Fibroblast of lung (primary cell): ENCODE measurements around the gene IQGAP2. TPM values are rescaled to one million over a fixed set of nuclear protein-coding genes. Genes with fewer than 3 reads are reported as not detected.

Experiments
- DNase-seq, 2 donors: peaks; one replicate each; pipeline versions ENCODE4 v3.0.0 to v3.0.0-alpha.2; 2010; ENCODE audit warnings: low read depth in 2 of 2
- H2AFZ ChIP-seq: 2 replicates; pipeline ENCODE4 v1.5.1; 2012; ENCODE audit warnings: low read length, control low read depth, inconsistent platforms
- H3K27ac ChIP-seq: 2 replicates; pipeline ENCODE4 v1.5.1; 2011; ENCODE audit warnings: low read length, control low read depth; ENCODE audit not compliant: insufficient read depth
- H3K27me3 ChIP-seq: 2 replicates; pipeline ENCODE4 v1.5.1; 2011; ENCODE audit warnings: mild to moderate bottlenecking, low read length; ENCODE audit not compliant: control insufficient read depth, insufficient read depth
- H3K36me3 ChIP-seq: 2 replicates; pipeline ENCODE4 v1.5.1; 2011; ENCODE audit warnings: low read length; ENCODE audit not compliant: control insufficient read depth, insufficient read depth
- H3K4me1 ChIP-seq: 2 replicates; pipeline ENCODE4 v1.5.1; 2011; ENCODE audit warnings: low read length; ENCODE audit not compliant: control insufficient read depth, insufficient read depth; ENCODE audit errors: extremely low read depth
- H3K4me2 ChIP-seq: 2 replicates; pipeline ENCODE4 v1.5.1; 2011; ENCODE audit warnings: low read length, control low read depth; ENCODE audit not compliant: insufficient read depth; ENCODE audit errors: extremely low read depth
- H3K4me3 ChIP-seq, 4 experiments: fragments of 200-600 bp in 1 of 4; sonication (generic) in 1 of 4; replicated peaks in 1 of 4; 2 replicates each; pipeline ENCODE4 v1.5.1; 2011 to 2016; ENCODE audit warnings: low read length in 4 of 4, low read depth in 3 of 4, mild to moderate bottlenecking in 3 of 4, control low read depth in 2 of 4, inconsistent platforms in 1 of 4, mixed read lengths in 1 of 4; ENCODE audit not compliant: insufficient read depth in 1 of 4; ENCODE audit errors: control extremely low read depth in 1 of 4
- H3K79me2 ChIP-seq: 2 replicates; pipeline ENCODE4 v1.5.1; 2012; ENCODE audit warnings: mild to moderate bottlenecking, low read length, inconsistent platforms; ENCODE audit not compliant: control insufficient read depth, insufficient read depth
- H3K9ac ChIP-seq: 2 replicates; pipeline ENCODE4 v1.5.1; 2011; ENCODE audit warnings: mild to moderate bottlenecking, low read length, control low read depth; ENCODE audit not compliant: insufficient read depth
- H3K9me3 ChIP-seq: 2 replicates; pipeline ENCODE4 v1.5.1; 2012; ENCODE audit warnings: low read depth, low read length; ENCODE audit not compliant: control insufficient read depth, insufficient read depth
- H4K20me1 ChIP-seq: 2 replicates; pipeline ENCODE4 v1.5.1; 2011; ENCODE audit warnings: low read length; ENCODE audit not compliant: control insufficient read depth, insufficient read depth; ENCODE audit errors: extremely low read depth
- EZH2 ChIP-seq: IDR thresholded peaks from 2 replicates; pipeline ENCODE4 v1.5.1; 2012; ENCODE audit warnings: low read length, control low read depth, mild to moderate bottlenecking; ENCODE audit errors: missing control alignments
- polyA plus RNA-seq, 2 donors: library from polyadenylated mRNA; depleted of rRNA in 1 of 2; stranded (reverse) in 1 of 2; unstranded in 1 of 2; fragments of >200 nt; gene quantifications; 2 replicates each; pipeline ENCODE4 v1.2.1, GENCODE V29; 2011 to 2012; ENCODE audit warnings: missing spikeins in 1 of 2
- total RNA-seq: library from RNA; depleted of rRNA; stranded (reverse); fragments of >200 nt; gene quantifications from 2 replicates; pipeline ENCODE4 v1.2.1, GENCODE V29; 2014
- TF ChIP-seq, protein P1 (sequence below), 2 donors: IDR thresholded peaks in 1 of 2; conservative IDR thresholded peaks in 1 of 2; 1 replicate in 1 of 2; 2 replicates in 1 of 2; pipeline ENCODE4 v1.5.1; 2011 to 2012; ENCODE audit warnings: low read length in 2 of 2, control low read depth in 1 of 2, inconsistent platforms in 1 of 2, low read depth in 1 of 2, mild to moderate bottlenecking in 1 of 2

Gene IQGAP2
- total and polyA plus RNA-seq, 2 donors (not counting 1 experiment from before 2014, with no cell fraction given) = 5.1 to 7.9 TPM

DNA sequence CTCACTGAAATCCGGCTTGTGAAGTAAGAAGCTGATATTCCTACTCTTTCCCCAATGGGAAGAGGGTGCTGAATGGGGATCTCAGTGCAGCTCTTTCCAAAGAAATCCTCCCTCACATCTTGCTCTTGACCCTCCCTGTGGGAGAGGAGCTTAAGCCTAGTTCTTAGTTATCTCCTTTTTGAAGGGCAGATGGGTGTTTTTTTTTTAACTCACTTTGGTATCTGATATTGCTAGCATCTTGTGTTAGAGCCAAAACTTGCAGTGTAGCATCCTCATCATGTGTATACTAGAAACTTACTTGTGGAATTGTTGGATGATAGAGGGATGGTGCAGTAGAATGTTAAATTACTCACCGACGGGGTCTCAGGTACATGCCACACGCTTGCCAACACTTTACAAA, 129.9 kb downstream of the IQGAP2 start:
- no peak for DNase-seq
- TF ChIP-seq, protein P1, sequence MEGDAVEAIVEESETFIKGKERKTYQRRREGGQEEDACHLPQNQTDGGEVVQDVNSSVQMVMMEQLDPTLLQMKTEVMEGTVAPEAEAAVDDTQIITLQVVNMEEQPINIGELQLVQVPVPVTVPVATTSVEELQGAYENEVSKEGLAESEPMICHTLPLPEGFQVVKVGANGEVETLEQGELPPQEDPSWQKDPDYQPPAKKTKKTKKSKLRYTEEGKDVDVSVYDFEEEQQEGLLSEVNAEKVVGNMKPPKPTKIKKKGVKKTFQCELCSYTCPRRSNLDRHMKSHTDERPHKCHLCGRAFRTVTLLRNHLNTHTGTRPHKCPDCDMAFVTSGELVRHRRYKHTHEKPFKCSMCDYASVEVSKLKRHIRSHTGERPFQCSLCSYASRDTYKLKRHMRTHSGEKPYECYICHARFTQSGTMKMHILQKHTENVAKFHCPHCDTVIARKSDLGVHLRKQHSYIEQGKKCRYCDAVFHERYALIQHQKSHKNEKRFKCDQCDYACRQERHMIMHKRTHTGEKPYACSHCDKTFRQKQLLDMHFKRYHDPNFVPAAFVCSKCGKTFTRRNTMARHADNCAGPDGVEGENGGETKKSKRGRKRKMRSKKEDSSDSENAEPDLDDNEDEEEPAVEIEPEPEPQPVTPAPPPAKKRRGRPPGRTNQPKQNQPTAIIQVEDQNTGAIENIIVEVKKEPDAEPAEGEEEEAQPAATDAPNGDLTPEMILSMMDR (conservative IDR thresholded peaks at IDR 0.05 in 1 of 2, IDR thresholded peaks at IDR 0.05 in 1 of 2; ENCODE audit: low read depth in 1 of 2, low read length in 2 of 2) = no peak
- no peak for TF ChIP-seq EZH2
- no peaks in the 10 kb centered on the region for H3K79me2 ChIP-seq
- H3K27ac ChIP-seq = no peak overlapping the region
- H3K4me1 ChIP-seq = no peaks in the 10 kb centered on the region
- no peaks in the 10 kb centered on the region for H3K36me3 ChIP-seq
- H2AFZ ChIP-seq = no peak overlapping the region
- H3K9me3 ChIP-seq = no peaks in the 10 kb centered on the region
- H3K4me3 ChIP-seq = no peak overlapping the region
- H3K4me2 ChIP-seq = no peak overlapping the region
- no peaks in the 10 kb centered on the region for H3K27me3 ChIP-seq
- H3K9ac ChIP-seq = no peak overlapping the region
- no peaks in the 10 kb centered on the region for H4K20me1 ChIP-seq

DNA sequence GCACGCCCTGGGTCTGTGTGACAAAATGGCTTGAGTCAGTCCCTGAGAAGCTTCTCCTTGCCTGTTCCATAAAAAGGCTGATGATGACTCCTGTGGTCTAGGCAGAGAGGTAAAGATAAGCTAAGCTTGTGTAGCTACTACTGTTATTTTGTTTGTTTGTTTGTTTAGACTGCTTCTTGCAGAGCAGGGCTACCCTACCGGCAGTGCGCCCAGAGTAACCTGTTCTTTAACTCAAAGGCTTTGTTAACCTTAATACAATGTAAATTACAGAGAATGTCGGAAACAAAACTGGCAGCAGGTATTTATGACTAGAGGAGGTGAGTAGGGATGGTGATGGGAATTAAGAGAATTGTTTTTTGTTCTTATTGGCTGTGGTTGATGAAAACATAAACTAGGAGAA, 132.5 kb downstream of the IQGAP2 start:
- Histone ChIP-seq H3K4me2 (no peak overlapping the region), H3K4me1 (no peaks in the 10 kb centered on the region), H3K36me3 (no peaks in the 10 kb centered on the region), H3K9me3 (no peaks in the 10 kb centered on the region), H3K4me3 (no peak overlapping the region), H3K27me3 (no peaks in the 10 kb centered on the region), H2AFZ (no peak overlapping the region), H4K20me1 (no peaks in the 10 kb centered on the region), H3K79me2 (no peaks in the 10 kb centered on the region), H3K27ac (no peak overlapping the region), H3K9ac (no peak overlapping the region)
- TF ChIP-seq, protein P1 (conservative IDR thresholded peaks at IDR 0.05 in 1 of 2, IDR thresholded peaks at IDR 0.05 in 1 of 2; ENCODE audit: low read depth in 1 of 2, low read length in 2 of 2) = no peak
- TF ChIP-seq EZH2 = no peak
- no peak for DNase-seq

DNA sequence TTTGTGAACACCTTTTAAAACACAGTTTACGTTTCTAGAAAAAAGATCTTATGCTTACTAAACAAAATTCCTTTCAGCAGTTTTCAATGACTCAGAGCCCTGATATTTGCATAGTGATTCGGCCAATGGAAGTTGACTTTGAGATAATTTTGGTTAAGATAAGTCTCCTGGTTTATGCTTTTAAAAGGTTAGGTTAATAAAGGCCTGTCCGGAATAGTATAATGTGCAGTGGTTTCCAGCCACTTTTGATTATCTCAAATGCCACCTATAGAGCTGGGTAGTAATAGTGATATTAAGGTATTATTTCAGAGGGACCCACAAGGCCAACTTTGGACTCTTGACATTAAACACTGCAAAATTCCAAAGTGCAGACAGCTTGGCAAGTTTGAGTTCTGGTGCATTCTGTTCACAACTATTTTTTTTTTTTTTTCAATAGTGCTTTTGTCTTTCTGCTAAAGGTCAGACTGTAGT, 134.0 kb downstream of the IQGAP2 start:
- H4K20me1 ChIP-seq = no peaks in the 10 kb centered on the region
- H3K9ac ChIP-seq = no peak overlapping the region
- DNase-seq = peak in 1 of 2 donors; percentile 53
- no peaks in the 10 kb centered on the region for H3K4me1 ChIP-seq
- no peak for TF ChIP-seq EZH2
- TF ChIP-seq, protein P1 (conservative IDR thresholded peaks at IDR 0.05 in 1 of 2, IDR thresholded peaks at IDR 0.05 in 1 of 2; ENCODE audit: low read depth in 1 of 2, low read length in 2 of 2) = no peak
- no peaks in the 10 kb centered on the region for H3K27me3 ChIP-seq
- H3K36me3 ChIP-seq = no peaks in the 10 kb centered on the region
- no peaks in the 10 kb centered on the region for H3K79me2 ChIP-seq
- no peak overlapping the region for H3K4me2 ChIP-seq
- no peak overlapping the region for H2AFZ ChIP-seq
- no peaks in the 10 kb centered on the region for H3K9me3 ChIP-seq
- H3K27ac ChIP-seq = no peak overlapping the region
- no peak overlapping the region for H3K4me3 ChIP-seq
